Left renal cortex interstitium (tissue), 4 donors: ENCODE data around the gene APBB2. TPM values are rescaled to one million over a fixed set of nuclear protein-coding genes. Genes with fewer than 3 reads are reported as not detected.
"Not testable (repeated sequence)": the region's sequence is repeated elsewhere in the genome, so short reads cannot be mapped to it uniquely, and the experiment has no call there.

Source experiments
- DNase-seq, 4 donors: peaks; one replicate each; pipeline ENCODE4 v3.0.0-alpha.2; 2013; ENCODE audit warnings: low read depth in 4 of 4, low spot score in 2 of 4, missing footprints in 1 of 4
- polyA plus RNA-seq, 4 donors: library from polyadenylated mRNA; unstranded; fragments of 120-200 nt; gene quantifications; one replicate each; pipeline ENCODE4 v1.2.1, GENCODE V29; 2013; ENCODE audit not compliant: insufficient read length in 4 of 4

The APBB2 gene
- polyA plus RNA-seq, 4 donors = 44.4 to 63.6 (median 55.8) TPM

DNA sequence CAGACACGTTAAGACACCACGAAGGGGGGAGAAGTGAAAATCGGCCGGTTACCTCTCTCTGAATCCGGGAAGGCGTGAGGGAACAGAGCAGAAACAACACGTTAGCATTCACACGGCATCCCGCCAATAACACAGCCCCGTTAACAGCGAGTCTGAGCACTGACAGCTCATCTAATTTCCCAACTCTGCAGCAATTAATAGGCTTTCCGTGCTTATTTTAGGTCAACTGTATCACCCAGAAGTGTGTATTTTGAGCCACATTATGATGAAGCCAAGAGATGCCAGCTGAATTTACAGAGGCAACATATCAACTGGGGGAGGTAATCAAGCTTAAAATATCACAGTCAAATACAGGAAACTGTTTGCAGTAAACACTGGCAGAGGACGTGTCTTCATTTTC lies 372.0 kb downstream of the APBB2 start:
- DNase-seq = no peak

DNA sequence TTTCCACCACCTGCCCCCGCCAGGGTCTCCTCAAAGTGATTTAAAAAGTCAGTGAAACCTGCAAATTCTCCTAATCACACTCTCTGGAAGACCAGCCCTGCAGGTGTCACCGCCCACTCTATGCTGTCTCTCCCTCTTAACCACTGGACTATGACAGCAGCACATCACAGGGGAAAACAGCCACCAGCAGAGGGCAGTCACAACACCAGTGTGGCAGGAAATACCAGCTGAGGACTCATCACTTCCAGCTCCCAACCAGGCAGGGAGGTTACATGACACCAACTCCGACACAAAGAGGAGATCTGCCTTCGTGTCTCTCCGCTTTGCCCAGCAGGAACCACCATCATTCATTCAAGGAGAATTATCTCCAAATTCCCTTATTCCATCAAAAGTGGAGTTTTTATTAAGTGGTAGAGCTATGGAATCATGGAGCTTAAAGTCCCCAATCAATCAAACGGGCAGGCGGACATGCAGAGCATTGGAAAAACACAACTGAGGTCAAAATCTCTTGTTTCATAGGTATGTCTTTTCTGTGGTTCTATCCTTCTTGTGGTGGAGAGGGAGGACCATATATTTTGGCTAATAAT lies 373.3 kb downstream of the APBB2 start:
- DNase-seq = peak in 2 of 4 donors; percentile 58 to 81

DNA sequence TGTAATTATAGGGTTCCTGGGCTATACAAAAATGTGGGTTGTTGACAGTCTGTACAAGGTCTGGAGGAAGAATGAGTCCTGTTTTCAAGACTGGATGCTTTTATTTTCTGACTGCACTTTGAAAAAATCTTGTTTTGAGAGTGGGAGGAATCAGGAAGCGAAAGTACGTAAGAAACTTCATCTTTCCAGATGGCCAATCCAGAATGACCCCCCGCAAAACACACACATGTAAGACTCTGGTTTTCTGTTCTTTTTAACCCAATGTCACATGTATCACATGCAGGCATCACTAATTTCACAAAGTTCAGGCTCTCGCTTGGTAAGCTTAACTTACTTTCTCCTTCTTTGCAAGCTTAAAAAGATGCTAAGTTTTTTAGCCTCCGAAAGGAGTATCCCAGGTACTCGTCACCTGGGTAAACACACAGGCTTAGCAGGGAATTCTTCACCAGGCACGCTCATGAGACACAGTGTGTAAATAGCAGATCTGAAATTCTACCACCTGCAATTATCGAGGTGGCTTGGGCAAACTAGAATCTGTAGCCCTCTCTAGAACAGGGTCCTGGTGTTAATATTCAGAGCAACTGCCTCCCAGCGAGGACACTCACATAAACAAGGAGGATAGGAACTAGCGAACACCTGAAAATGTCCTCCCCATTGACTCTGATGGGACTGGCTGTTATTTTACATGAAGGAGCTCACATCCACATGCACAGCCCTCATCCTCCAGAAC lies 373.9 kb downstream of the APBB2 start:
- no peak for DNase-seq

DNA sequence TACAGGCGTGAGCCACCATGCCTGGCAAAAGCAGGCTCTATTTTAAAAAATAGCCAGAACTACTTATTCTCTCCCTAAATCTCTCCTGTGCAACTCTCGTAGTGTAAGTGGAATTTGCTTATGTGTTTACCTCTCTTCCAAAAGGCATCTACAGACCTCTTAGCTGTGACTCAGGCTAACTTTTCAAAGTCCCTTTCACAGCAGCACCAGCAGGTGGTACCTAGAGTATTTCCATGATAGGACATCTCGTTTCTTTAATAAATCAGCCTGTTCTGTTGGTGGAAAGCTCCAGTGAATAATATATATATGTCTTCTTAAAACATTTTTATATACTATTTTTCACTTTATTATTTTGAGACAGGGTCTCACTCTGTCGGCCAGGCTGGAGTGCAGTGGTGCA lies 375.6 kb downstream of the APBB2 start:
- no peak for DNase-seq

DNA sequence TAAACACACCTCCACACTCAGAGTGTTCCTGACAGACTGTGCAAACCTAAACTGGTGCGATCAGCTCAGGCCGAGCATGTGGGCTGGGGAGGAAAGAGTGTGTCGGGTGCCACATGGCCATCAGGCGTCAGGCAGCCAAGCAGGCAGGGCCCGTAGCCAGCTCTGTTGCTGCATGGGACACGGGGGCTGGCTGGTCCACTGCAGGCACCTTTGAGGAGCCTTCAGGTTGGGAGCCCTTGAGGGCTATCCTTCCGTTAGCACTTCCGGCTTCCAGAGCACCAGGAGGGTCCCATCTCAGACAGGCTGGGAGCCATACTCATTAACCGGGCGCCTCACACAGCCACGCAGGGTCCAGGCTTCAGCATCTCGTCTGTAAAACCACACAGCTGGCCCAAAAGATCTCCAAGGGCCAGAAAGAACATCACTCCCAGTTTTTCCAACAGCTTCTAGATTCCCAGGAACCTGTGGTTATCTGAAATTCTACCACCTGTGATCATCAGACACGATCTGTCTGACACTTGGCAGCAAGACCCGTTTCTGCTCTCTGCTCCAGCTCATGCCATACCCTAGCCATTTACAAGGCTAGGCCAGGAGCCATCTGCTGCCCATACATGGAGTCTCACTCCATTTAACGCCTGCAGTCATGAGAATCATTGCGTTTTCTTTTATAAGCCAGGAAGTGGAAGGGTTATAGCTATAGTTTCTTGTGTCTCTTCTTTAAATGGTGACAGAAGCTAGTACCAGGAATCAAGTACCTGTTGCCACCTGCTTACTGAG lies 377.1 kb downstream of the APBB2 start:
- no peak for DNase-seq

DNA sequence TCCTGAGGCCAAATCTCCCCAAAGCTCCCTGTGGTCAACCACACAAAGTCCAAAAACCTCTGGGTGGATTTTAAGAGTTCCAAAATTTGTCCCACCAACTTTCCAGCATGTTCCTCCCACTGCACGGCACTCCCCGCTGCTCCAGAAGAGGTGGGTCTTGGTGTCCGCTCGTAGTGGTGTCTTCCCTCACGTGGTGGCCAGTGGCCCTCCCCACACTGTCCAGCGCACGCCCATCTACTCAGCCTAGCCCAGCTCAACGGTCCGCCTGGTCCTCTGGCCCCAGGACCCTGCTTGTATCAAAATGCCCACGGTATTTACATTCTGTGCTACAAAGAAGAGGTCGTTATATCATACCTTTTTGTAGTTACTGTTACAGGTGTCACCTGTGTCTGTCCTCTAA lies 381.1 kb downstream of the APBB2 start:
- DNase-seq = no peak

DNA sequence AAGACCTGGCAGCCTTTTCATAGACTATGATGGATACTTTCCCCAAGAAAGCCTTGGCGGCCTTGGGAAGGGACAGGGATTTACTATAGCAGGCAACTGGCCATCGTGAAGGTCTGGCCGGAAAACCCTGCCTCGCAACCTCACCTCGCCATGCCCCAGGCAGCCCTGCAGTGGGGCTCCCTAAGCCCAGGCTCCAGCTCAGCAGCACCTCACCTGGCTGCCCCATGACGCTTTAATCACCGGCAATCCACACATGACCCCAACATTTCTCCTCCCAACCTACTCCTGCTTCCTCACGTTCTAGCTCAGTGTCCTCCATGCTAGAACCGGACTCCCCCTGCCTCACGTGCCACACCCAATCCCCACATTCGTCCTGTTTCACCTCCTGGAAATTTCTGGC lies 382.2 kb downstream of the APBB2 start:
- DNase-seq = no peak

DNA sequence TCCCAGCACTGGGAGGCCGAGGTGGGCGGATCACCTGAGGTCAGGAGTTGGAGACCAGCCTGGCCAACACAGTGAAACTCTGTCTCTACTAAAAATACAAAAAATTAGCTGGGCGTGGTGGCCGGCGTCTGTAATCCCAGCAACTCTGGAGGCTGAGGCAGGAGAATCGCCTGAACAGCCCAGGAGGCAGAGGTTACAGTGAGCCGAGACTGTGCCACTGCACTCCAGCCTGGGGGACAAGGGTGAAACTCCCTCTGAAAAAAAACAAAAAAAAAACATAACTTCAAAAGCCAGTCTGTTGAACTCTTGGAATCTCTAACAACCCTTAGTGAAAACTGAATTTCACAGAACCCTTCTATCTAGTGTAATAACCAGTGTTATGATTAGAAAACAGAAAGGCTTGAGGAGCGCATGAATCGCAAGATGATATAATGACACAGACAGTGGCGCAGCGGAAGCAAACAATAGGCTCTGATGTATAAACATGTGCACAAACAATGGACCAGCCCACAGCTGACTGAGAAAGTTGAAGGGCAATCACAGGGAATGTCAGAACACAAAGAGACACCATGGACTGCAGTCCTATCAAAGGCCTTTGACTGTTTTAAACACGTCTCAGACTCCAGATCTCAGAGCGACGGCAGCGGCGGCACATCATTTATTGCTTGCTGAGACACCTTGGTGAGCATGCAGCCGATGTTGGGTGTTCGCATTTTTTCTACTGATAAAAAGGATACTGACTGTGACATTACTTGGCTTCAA lies 383.0 kb downstream of the APBB2 start:
- no peak for DNase-seq

DNA sequence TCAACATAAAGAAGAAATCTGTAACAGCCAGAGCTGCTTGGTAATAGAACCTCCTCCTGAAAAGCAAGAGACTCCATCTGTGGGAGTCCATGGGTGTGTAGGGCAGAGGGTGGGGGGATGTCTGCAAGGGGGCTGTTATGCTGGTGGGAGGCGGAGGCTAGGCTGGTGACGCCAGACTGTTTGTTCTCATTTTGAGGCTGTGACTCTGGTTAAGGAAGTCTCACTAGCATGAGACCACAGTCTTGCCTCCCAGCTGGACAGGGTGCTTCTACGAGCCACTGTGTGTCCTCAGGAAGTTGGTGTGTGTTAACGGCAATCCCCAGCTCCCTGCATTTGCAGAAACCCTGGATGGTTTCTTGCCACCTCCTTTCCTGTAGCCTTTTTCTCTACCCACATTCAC lies 384.8 kb downstream of the APBB2 start:
- DNase-seq = no peak

DNA sequence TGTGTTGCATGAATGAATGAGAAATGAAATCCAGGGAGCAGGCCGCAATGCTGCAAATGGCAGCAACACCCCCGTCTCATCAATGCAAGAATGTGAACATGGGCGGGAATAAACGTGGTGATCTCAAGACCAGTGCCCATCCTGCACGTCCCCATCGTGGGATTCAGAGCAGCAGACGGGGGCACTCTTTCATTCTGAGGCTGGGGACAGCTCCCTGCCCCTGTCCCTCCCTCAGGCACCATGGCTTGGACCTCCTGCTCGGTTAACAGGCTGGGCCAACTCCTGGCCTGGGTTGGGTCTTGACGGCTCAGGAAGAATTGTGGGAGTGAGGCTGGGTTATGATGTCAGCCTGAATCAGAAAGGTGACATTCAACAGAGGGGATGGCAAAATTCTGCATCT lies 385.7 kb downstream of the APBB2 start:
- DNase-seq = no peak

DNA sequence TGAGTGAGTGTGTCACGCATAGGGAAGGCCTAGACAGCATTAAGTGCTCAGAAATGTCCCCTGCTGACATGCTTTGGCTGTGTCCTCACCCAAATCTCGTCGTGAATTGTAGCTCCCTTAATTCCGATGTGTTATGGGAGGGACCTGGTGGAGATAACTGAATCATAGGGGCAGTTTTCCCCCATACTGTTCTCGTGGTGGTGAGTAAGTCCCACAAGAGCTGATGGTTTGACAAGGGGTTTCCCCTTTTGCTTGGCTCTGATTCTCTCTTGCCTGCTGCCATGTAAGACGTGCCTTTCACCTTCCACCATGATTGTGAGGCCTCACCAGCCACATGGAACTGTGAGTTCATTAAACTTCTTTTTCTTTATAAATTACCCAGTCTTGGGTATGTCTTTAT lies 386.6 kb downstream of the APBB2 start:
- DNase-seq = no peak

DNA sequence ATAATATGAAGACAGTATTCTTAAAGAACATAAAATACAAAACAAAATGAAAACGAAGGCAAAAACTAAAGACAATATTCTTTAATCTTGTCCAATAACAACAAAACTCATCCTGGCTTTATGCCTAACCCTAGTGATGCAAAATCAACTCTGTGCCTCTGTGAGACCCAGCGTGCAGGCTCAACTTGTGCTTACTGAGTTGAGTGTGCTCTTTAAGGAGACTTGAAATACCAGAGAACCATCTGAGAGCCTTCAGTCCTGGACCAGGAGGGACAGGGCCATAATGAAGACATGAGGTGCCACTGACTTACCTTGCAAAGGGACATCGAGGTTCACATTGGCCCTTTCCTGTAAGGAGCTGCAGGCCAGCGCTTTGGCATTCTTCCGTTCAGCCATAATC lies 387.5 kb downstream of the APBB2 start:
- no peak for DNase-seq

DNA sequence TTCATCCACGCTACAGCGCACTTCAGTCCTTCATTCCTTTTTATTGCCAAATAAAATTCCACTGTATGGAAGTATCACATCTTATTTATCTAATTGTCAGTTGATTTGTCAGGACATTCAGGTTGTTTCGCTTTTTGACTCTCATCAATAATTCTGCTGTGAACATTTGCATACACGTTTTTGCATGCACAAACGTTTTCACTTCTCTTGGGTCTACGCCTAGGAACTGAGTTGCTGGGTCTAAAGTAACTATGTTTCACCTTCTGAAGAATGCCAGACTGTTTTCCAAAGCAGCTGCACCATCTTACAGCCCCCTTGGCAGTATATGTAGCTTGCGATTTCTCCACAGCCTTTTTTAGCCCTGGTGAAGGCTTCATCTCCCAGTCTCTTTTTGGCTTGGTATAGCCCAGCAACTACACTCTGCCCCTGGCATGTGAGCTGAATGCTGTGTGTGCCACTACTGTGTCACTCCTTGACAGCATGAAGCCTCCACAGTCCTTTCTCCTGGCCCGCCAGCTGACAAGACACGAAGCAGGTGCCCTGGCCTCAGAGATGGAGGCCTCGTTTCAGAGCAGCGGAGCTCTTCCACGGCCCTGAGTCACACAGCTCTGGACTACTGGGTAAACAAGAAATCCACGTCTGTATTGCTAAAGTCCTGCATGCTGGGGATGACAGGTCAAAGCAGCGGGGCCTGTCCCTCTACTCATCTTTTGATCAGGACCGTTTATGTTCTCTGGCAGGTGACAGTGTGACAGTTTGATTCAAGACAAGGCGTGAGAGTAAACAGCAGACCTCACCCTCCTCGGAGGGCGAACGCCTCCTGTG lies 389.1 kb downstream of the APBB2 start:
- no peak for DNase-seq

DNA sequence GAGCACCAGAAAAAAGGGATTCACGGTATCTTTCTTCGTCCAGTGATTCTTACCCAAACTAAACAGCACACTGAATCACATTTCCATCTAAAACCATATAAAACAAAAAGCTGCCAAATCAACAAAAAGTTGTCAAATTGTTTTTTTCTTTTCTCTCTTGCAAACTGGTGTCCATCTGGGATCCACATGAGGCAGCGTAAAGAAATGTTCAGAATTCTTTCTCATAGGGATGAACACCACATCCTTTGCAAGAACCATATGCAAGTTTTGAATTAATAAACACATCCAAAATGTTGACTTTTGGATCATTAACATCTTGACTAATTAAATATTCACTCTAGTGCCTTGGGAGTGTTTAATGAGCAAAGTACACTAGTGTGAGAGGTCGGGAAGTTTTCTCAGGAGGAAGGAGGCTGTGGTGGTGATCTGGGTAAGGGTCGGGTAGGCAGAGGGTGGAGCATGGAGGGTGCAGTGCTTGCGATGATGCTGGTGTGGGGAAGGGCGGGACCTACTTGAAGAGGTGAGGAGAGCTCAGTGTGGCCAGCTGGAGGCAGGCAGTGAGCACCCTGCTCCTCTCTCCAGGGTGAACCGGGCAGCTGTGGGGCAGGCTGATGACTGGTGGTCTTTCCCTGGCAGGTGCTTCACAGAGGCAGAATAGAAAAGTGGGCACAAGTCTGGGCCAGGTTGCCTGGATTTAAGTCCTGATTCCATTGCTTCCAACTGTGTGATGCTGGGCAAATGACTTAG lies 391.7 kb downstream of the APBB2 start:
- no peak for DNase-seq

DNA sequence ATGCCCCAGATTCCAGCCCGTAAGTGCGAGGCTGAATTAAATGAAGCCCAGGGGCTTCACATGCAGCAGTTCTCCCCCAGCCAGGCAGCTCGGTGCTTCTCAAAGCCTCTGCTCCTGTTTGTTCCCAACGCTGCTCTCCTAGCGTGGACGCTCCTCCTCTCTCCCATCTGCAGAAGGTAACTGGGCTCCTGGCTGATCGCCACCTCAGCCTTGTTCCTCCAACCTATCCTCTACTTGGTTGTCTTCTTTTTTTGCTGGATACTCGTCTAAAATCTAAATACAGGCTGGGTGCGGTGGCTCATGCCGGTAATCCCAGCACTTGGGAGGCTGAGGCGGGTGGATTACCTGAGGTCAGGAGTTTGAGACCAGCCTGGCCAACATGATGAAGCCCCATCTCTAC lies 394.2 kb downstream of the APBB2 start:
- DNase-seq = no peak

DNA sequence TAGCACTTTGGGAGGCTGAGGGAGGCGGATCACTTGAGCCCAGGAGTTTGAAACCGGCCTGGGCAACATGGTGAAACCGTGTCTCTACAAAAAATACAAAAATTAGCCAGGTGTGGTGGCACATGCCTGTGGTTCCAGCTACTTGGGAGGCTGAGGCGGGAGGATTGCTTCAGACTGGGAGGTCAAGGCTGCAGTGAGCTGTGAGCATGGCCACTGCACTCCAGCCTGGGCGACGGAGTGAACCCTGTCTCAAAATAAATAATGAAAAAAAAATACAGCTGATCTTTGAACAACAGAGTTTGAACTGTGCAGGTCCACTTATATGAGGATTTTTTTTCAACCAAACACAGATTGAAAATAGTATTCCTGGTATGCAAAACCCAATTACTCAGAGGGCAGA lies 397.2 kb downstream of the APBB2 start:
- DNase-seq = not testable (repeated sequence)

DNA sequence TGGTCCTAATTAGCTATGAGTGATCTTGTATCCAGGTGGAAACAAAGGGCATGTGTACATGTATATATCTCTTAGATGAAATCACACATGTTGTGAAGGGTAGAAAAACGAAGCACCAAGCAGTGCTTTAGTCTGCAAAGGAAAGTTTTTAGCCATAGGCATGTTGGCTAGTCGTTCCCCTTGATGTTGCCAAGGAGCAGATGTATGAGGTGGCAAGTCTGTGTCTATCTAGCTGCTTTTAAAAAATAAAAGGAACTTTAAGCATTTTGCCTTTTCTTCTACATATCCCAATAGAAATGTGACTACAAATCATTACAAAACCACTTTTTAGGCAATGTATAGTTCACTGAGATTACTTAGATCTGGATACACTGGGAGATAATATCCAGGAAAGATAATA lies 401.5 kb downstream of the APBB2 start:
- DNase-seq = no peak

DNA sequence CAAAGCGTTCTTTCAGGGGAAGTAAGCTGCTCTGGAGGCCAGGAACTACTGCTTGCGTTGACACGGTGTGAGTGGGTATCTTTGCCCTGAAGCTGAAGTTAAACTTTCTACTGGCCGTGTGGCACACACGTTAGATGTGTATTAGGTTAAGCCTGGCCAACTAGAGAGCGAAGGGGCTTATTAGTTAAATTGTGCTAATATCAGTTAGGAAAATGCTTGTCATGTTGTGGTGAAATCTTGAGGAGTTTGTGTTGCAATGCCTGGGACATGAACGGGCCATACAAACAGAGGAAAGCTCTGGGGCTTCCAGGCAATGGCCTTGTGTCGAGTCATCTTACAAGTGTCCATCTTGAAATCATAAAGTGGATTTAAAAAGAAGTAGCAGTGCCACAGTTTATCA lies 402.0 kb downstream of the APBB2 start:
- no peak for DNase-seq

DNA sequence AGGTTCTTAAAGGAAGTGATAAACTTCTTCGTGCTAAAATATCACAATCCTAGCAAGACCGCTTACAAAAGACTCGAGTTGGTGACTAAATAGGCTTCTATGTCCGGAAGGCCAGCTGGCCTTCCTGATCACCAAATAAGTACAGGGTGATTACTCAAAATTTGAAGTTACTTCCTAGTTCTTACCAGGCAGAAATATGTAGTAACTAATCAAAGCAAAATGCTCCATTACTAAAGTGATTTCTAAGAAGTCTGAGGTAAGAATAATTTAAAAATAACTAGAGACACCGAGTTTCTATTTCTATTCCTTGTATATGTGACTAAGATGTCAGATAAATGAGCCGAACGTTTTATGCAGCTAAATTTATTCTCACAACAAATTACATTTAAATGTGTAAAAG lies 402.4 kb downstream of the APBB2 start:
- no peak for DNase-seq
